Neural crest cell (in vitro differentiated cells): ENCODE results near the gene MYBBP1A. TPM values are rescaled to one million over a fixed set of nuclear protein-coding genes. Genes with fewer than 3 reads are reported as not detected.

ENCODE experiments used
- DNase-seq: peaks from one replicate; pipeline ENCODE4 v3.0.0; 2021; ENCODE audit warnings: low read depth, mixed read lengths, low spot score
- H3K27ac Mint-ChIP-seq: one replicate; pipeline ENCODE4 v1.8.0; 2021; ENCODE audit warnings: mild to moderate bottlenecking, mixed read lengths; ENCODE audit not compliant: unreplicated experiment
- H3K27me3 Mint-ChIP-seq: 2 replicates; pipeline ENCODE4 v1.8.0; 2021; ENCODE audit warnings: low read depth, mild to moderate bottlenecking, mixed read lengths
- H3K36me3 Mint-ChIP-seq: 2 replicates; pipeline ENCODE4 v1.8.0; 2021; ENCODE audit warnings: low read depth, mild to moderate bottlenecking, mixed read lengths
- H3K4me1 Mint-ChIP-seq: 2 replicates; pipeline ENCODE4 v1.8.0; 2021; ENCODE audit warnings: mixed read lengths
- H3K4me3 Mint-ChIP-seq: one replicate; pipeline ENCODE4 v1.8.0; 2021; ENCODE audit warnings: mild to moderate bottlenecking, mixed read lengths
- H3K9me3 Mint-ChIP-seq: 2 replicates; pipeline ENCODE4 v1.8.0; 2021; ENCODE audit warnings: mixed read lengths
- total RNA-seq: library from RNA; stranded (reverse); gene quantifications from 2 replicates; pipeline ENCODE4 v1.2.1, GENCODE V29; 2021
- TF ChIP-seq, protein P1 (sequence below): fragments of 200-600 bp; sonication (generic); conservative IDR thresholded peaks from 2 replicates; pipeline ENCODE4 v1.5.0; 2021; ENCODE audit warnings: antibody characterized with exemption, mild to moderate bottlenecking

MYBBP1A gene
- total RNA-seq, 1 donor from 2014 or later, result 69.3 TPM

DNA sequence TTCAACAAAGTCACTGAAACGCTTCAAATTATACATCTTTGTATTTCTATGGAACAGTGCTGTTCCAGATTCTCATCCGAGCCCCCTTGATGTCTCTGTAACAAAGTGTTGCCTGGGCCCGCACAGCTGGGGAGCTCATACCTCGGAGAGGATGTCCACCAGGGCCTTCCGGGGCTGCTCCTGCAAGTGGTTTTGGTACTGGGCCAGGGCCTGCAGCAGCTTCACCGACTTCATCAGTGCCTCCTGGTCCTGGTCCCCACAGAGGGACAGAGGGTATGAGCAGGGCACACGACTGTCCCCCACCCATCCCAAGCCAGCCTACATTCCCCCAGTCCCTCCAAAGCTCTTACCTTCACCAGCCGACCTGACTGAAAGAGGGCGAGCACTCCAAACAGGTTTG, 1.5 kb downstream of the MYBBP1A start:
- TF ChIP-seq, protein P1, sequence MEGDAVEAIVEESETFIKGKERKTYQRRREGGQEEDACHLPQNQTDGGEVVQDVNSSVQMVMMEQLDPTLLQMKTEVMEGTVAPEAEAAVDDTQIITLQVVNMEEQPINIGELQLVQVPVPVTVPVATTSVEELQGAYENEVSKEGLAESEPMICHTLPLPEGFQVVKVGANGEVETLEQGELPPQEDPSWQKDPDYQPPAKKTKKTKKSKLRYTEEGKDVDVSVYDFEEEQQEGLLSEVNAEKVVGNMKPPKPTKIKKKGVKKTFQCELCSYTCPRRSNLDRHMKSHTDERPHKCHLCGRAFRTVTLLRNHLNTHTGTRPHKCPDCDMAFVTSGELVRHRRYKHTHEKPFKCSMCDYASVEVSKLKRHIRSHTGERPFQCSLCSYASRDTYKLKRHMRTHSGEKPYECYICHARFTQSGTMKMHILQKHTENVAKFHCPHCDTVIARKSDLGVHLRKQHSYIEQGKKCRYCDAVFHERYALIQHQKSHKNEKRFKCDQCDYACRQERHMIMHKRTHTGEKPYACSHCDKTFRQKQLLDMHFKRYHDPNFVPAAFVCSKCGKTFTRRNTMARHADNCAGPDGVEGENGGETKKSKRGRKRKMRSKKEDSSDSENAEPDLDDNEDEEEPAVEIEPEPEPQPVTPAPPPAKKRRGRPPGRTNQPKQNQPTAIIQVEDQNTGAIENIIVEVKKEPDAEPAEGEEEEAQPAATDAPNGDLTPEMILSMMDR, result no peak
- no peak overlapping the region for H3K27ac Mint-ChIP-seq
- H3K27me3 Mint-ChIP-seq, result no peaks in the 10 kb centered on the region
- peaks cover 3% of the 10 kb centered on the region for H3K36me3 Mint-ChIP-seq
- peak overlapping the region; percentile 93 for H3K4me3 Mint-ChIP-seq
- H3K4me1 Mint-ChIP-seq, result peaks cover 26% of the 10 kb centered on the region
- no peaks in the 10 kb centered on the region for H3K9me3 Mint-ChIP-seq
- no peak for DNase-seq

DNA sequence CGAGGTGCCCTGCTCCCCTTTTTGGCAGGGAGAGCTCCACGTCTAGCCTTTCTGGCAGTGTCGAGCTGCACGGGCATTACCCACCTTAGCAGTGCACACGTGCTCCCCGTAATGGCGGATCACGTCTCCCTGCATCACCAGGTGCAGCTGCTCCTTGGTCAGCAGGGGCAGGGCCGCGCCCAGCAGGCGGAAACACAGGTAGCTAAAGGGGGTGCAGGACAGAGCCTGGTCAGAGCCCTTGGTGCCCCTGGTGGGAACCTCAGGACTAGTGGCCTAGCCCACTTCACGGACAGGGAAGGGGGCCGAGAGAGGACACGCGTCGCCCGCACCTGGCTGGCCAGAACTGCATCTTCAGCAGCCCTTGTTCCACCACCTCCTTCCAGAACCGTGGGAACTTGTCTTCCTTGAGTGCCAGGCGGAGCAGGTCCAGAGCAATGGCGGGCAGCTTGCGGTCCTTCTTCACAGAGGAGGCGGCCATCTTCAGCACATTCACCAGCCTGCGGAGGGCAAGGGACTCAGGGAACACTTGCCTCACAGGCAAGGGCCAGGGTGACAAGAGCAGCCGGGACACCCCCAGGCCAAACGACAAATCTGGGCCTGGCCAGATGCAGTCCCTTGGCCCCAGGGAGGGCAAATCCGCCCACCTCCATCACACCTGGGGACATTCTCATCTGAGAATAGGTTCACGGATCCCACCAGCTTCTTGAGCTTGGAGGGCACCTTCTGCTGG, 3.2 kb downstream of the MYBBP1A start:
- Mint-ChIP-seq H3K27ac (no peak overlapping the region), H3K9me3 (no peaks in the 10 kb centered on the region), H3K4me3 (peak overlapping the region; percentile 9), H3K4me1 (peaks cover 26% of the 10 kb centered on the region), H3K36me3 (peaks cover 3% of the 10 kb centered on the region), H3K27me3 (no peaks in the 10 kb centered on the region)
- TF ChIP-seq, protein P1, result no peak
- no peak for DNase-seq

DNA sequence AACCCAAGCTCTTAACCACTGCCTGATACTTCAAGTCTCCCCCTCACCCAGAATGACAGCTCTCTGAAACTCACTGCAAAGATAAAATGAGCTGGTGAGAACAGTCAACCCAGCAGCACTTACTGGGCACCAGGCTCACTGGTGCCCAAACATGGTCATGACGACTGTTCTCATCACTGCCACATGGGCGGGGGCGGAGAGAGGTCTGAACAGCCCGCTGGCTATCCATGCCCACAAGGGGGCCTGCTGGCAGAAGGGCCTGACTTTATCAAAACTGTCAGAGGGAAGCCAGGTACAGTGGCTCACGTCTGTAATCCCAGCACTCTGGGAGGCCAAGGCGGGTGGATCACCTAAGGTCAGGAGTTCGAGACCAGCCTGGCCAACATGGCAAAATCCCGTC, 4.0 kb downstream of the MYBBP1A start:
- H3K9me3 Mint-ChIP-seq, result no peaks in the 10 kb centered on the region
- peaks cover 21% of the 10 kb centered on the region for H3K4me1 Mint-ChIP-seq
- peaks cover 3% of the 10 kb centered on the region for H3K36me3 Mint-ChIP-seq
- TF ChIP-seq, protein P1, result peak; percentile 22
- no peak for DNase-seq
- H3K4me3 Mint-ChIP-seq, result peak overlapping the region; percentile 6
- H3K27me3 Mint-ChIP-seq, result no peaks in the 10 kb centered on the region
- no peak overlapping the region for H3K27ac Mint-ChIP-seq

DNA sequence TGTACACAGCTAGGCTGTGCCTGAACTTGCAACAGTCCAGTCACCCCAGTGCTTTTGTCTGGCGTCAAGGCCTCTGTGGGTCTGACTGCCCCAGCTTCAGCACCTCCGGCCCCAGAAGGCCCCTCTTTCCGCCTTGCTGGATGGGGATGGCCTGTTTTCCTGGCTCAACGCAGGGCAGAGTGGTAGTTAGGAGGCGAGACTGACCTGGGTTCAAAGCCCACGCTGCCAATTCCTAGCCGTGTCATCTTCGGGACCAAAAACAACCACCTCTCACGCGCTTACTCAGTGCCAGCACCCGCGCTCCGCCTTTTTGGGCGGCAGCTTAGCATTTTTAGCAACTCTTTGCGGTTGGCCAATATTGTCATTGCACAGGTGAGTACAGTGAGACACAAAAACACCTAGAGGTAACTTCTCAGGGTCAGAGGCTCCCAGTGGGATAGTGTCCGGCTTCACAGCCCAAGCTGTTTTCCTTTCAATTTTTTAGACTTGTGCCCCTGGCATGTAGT, 4.6 kb downstream of the MYBBP1A start:
- DNase-seq, result no peak
- H3K27ac Mint-ChIP-seq, result no peak overlapping the region
- no peaks in the 10 kb centered on the region for H3K27me3 Mint-ChIP-seq
- no peak overlapping the region for H3K4me3 Mint-ChIP-seq
- H3K36me3 Mint-ChIP-seq, result peaks cover 3% of the 10 kb centered on the region
- TF ChIP-seq, protein P1, result no peak
- no peaks in the 10 kb centered on the region for H3K9me3 Mint-ChIP-seq
- peaks cover 15% of the 10 kb centered on the region for H3K4me1 Mint-ChIP-seq

DNA sequence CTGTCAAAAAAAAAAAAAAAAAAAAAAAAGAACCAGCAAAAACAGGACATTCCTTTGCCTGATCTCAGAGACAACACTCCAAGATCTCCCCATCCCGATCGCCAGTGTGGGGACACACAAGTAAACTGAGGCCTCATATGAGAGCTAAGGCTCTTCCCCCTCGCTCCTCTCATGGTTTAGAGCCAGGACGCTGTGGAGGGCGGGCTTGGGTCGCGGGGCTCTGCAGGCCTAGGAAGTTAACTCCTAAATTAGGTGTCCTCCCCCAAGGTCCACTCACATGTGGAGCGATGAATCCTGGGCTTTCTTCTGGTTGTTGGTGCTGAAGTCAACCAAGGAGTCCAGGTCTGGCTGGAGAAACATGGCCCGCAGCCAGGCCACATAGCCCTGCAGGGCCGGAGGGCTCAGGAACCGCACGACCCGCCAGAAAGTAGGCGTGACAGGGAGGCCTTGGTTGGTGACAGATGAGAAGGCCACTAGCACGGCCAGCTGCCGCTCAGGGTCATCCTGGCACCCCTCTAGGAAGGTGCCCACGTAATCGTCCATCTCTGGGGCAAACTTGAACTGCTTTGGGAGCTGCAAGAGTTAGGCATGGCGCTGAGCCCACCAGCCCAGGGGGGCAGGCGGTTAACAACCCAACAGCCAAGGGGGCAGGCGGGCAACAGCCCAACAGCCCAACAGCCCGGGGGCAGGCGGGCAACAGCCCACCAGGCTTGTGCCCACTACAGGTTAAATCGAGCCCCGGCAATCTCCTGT, 5.2 kb downstream of the MYBBP1A start:
- Mint-ChIP-seq H3K27me3 (no peaks in the 10 kb centered on the region), H3K9me3 (no peaks in the 10 kb centered on the region), H3K27ac (no peak overlapping the region), H3K4me3 (no peak overlapping the region), H3K36me3 (peaks cover 3% of the 10 kb centered on the region), H3K4me1 (peaks cover 9% of the 10 kb centered on the region)
- DNase-seq, result no peak
- TF ChIP-seq, protein P1, result no peak
